Measurements from ENCODE around the gene NT5C1B. TPM values are rescaled to one million over a fixed set of nuclear protein-coding genes. Genes with fewer than 3 reads are reported as not detected.
A peak's percentile ranks its signal among the peaks of the same experiment; 100 is the strongest.
"Not testable (repeated sequence)": the region's sequence is repeated elsewhere in the genome, so short reads cannot be mapped to it uniquely, and the experiment has no call there.

NT5C1B gene
- not detected for total RNA-seq

DNA sequence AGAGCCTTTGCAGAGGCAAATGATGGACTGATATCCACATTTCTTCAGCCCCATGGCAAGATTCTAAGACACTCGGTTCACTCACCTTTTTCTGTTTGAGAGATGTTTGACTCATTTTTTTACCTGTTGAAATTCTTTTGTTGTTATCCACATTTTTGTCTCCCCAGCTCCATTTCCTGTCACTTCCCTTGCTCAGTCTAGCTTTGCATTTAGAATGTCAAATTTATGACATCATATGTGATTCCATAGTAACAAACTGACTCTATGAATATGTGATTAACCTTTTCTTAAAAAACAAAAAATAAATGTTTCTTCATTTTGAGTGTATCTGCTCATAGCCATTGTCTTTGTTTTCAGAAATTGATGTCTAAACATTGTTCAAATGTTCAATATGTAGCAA, at the start of gene NT5C1B:
Gene NT5C1B, minus strand, starts transcription at position 216 of the 400 bp plus-strand sequence. Its CDS starts 101 bp downstream, at position 115.
- DNase-seq (ENCODE audit: low spot score), result no peak
- no peak for ATAC-seq

DNA sequence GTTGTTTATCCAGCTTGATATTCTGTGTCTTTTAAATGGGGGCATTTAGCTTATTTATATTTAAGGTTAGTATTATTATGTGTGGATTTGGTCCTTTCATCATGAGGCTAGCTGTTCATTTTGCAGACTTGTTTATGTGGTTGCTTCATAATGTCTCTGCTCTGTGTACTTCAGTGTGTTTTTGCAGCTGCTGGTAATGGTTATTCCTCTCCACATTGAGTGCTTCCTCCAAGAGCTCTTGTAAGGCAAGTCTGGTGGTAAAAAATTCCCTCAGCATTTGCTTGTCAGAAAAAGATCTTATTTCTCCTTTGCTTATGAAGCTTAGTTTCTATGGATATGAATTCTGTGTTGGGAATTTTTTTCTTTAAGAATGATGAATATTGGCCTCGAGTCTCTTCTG, 47.8 kb upstream of the NT5C1B start:
- ATAC-seq (no peak), DNase-seq (ENCODE audit: low spot score) (no peak)

DNA sequence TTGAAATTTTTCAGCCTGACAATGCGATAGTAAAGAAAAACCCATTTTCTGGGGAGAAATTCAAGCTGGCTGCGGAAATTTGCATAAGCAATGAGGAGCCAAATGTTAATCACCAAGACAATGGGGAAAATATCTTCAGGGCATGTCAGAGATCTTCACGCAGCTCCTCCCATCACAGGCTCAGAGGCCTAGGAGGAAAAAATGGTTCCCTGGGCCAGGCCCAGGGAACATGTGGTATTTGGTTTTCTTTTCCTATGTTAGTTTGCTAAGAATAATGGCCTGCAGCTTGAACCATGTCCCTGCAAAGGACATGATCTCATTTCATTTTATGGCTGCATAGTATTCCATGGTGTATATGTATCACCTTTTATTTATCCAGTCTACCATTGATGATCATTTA, 43.3 kb upstream of the NT5C1B start:
- ATAC-seq; DNase-seq (ENCODE audit: low spot score): not testable (repeated sequence)

DNA sequence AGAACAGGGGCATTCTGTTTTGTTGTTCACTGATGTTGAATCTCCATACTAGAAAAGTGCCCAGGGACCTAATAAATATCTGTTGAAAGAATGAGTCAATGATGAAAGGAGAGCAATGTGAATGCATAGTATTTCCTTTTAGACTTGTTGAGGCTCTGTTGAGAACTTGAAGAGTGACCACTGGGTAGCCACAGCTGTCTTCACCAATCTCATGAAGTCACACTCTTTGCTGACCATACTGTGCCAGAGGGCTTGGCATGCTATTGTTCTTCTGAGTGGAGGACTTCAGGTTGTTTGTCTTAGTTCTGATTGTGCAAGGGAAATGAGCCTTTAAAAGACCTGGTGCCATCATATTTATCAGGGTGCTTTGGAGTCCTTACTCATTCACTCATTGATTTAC, 41.6 kb upstream of the NT5C1B start:
- DNase-seq (ENCODE audit: low spot score), result no peak

DNA sequence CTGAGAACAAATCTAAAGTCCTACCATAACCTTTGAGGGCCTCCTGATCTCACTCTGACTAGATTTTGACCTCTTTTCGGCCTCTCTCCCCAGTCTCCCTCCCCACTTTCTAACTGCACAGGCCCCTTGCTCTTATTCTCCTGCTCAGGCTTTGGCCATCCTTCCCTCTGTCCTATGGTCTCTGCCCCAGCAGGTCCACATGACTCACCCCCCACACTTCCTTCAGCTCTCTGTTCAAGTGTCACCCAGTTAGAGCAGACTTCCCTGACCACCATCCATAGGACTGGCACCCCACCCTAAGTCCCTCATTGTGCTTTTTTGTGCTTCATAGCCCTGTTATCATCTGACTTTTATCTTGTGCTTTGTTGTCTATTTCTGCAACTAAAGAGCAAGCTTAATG, 41.2 kb upstream of the NT5C1B start:
- DNase-seq (ENCODE audit: low spot score) (no peak), ATAC-seq (no peak)

More for the DNA sequence above, 41.6 kb upstream of the NT5C1B start:
- no peak for ATAC-seq

DNA sequence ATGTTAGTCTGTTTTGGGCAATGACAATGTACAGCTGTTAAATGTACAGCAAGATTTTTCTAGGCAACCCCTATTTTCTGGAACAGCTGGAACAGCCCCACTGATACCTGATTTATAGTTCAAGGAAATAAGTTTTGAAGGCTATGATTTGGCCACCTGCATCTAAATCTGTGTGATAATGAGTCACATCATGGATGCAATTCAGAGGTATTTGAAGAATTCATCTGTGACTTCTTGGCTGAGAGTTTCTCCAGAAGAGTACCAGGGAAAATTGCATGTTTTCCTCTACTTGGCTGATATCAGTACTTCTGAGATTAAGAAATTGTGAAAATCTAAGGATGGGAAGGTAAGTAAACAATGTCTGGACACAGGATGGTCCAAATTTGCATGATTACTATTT, 40.7 kb upstream of the NT5C1B start:
- ATAC-seq (no peak), DNase-seq (ENCODE audit: low spot score) (no peak)

- DNase-seq (ENCODE audit: low spot score) (no peak), ATAC-seq (no peak)
Observed at GRCh38 chr2:18626958-18627650, 37.7 kb upstream of the NT5C1B start.

DNA sequence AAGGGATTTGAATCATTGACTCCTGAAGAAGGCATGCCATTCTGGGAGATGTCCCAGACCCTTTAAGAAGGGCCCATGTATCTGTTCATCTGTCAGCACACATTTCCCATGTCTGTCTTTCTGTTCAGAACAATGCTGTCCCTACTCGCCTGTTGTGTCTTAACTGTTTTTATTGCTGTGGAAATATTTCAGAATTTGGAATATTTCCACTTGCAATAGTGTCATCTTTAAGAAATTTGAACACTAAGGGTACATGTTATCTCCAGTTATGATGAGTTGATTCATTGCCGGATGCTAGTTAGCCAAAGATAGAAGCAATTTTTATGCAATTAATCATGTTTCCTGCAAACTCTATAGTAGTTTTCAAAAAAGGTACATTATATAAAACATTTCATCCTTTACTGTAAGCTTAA, 36.9 kb upstream of the NT5C1B start:
- DNase-seq (ENCODE audit: low spot score) (no peak), ATAC-seq (no peak)

DNA sequence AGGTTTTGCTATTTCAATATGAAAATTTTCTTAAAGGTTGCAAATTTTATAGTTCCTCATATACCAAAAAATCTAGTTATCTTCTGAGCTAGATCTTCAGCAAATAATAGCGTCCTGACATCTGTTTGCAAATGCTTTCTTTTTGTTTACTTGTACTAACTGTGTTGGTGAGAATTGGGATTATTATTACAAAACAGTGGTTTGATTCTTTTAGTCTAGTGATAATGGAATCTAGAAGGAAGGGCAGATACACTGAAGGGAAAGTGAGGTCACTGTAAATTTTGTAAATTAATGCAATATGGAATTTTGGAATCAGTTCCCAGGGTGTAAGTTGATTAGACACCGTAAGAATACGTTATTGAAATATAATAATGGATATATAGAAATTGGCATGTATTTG, 36.2 kb upstream of the NT5C1B start:
- no peak for DNase-seq (ENCODE audit: low spot score)
- no peak for ATAC-seq

DNA sequence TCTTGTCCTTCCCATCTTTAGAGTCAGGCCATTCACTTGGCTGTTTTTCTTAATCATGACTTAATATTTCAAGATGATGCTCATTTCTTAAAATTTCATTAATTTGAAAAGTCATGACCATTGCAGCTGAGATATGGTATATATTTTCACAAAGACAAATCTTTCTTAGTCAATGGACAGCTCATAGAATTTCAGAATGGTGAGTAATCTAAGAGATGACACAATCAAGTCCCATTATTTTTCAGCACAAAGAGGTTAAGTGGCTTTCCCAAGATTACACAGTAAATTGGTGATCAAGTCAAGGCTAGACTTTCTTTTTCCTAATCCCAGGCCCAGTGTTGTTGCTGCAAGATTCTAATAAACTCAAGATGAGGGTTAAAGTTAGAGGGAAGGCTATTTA, 34.4 kb upstream of the NT5C1B start:
- DNase-seq (ENCODE audit: low spot score), result no peak
- ATAC-seq, result no peak

- ATAC-seq, result peak; percentile 51
- DNase-seq (ENCODE audit: low spot score), result no peak
Observed at GRCh38 chr2:18620867-18621632, 31.7 kb upstream of the NT5C1B start.

DNA sequence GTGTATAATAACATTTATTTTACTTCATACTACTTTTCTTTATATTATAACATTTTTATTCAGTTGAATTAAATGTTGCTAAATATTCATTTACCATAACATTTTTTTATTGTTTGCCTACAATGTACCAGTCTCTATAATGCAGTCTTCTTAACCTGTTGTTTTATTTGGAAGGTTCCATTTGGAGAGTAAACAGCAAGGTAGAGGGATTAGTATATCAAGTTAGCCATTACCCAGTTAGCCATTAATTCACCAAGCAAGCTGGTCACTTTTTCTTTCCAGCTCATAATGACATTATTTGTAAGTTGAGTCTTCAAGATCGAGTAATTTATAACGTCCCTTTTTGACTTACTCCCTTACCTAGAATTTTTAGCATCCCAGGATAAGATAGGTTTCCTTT, 29.7 kb upstream of the NT5C1B start:
- ATAC-seq, result peak; percentile 83
- no peak for DNase-seq (ENCODE audit: low spot score)

- no peak for DNase-seq (ENCODE audit: low spot score)
- ATAC-seq, result no peak
Observed at GRCh38 chr2:18614041-18614440, 24.7 kb upstream of the NT5C1B start.

DNA sequence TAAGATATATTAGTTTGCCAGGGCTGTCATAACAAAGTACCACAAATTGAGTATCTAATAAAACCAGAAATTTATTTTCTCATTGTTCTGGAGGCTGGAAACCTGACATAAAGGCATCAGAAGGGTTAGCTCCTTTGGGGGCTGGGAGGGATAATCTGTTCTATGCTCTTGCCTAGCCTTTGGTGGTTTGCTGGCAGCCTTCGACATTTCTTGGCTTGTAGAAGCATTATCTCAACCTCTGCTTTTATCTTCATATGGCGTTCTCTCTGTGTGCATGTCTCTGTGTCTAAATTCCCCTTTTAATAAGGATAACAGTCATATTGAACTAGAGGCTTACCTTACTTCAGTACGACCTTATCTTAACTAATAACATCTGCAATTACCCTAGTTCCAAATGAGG, 22.8 kb upstream of the NT5C1B start:
- DNase-seq (ENCODE audit: low spot score), result no peak
- no peak for ATAC-seq

DNA sequence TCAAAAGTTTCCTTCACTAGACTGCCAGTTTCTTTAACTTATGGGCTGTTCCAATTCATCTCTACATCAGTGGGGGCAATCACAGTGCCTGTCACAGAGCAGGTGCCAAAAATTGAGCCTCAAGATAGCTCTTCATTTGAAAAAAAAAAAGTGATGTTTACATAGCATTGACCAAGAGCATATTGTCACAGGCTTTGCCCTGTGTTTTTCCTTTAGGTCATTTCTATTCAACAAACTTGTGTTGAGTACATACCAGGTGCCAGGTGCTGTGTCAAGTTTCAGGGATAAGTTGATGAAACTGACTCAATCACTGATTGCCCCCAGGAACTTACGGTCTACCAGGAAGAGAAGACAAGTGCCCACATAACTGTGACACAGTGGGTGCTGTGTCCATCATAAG, 22.2 kb upstream of the NT5C1B start:
- ATAC-seq (peak; percentile 85), DNase-seq (ENCODE audit: low spot score) (no peak)

- DNase-seq (ENCODE audit: low spot score), result no peak
- peak; percentile 73 for ATAC-seq
Observed at GRCh38 chr2:18611184-18611583, 21.8 kb upstream of the NT5C1B start.

DNA sequence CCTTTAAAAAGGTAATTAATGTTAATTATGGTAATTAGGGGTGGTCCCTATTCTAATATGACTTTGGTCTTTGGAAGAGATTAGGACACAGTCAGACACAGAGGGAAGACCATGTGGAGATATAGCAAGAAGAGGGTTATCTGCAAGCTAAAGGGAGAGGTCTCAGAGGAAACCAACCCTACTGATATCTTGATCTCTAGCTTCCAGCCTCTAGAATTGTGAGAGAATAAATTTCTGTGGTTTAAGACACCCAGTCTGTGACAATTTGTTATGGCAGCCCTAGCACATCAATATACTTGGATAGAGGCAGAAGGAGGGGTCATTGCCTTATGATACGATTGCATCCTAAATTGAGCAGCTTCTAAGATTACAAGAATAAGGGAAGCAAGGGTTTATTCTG, 21.3 kb upstream of the NT5C1B start:
- ATAC-seq, result no peak
- no peak for DNase-seq (ENCODE audit: low spot score)

- no peak for DNase-seq (ENCODE audit: low spot score)
- ATAC-seq, result no peak
Observed at GRCh38 chr2:18610090-18610489, 20.7 kb upstream of the NT5C1B start.

- DNase-seq (ENCODE audit: low spot score) (no peak), ATAC-seq (no peak)
Observed at GRCh38 chr2:18605115-18605514, 15.7 kb upstream of the NT5C1B start.

DNA sequence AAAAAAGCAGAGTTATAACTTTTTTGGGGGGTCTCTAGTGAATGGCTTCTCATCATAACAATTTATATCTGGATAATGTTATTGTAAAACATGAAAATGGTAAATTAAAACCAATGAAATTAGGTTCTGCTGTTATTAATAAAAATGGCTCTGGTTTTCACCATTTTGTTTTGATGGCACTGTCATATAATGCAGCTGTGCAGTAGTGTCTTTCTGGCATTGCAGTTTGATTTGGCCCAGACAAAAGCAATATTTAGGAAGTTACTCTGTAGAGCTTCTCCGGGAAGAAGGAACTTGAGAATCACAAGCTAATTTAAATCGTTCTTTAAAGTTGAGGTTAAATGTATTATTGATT, 15.1 kb upstream of the NT5C1B start:
- ATAC-seq, result no peak
- no peak for DNase-seq (ENCODE audit: low spot score)

DNA sequence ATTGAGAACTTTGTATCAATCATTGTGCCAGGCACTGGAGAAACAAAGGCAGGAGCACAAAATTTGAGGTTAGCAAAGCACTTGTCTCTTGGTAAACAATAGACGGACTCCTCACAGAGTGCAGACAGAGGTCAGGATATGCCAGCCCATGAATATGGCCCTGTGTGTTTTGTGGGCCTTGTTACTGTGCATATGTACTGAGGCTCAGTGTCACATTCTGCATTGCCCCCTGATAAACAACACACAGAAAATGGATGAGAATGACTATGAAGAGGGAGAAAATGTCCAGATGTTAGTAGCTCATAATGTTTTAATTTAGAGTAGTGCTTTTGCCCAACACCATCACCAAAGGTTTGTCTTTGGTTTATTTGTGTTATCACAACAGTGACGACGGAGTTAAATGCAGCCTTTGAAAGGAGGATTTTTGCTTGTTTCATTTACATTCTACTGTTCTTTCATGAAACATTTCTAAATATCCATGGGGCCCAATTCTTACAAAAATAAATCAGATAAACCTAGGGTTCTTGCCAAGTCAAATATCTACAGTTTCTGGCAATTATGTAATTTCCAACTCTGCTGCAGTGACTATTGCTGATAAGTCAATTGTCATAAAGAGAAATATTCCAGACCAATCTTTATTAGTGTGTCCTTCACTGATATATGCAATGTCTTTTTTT, 14.6 kb upstream of the NT5C1B start:
- DNase-seq (ENCODE audit: low spot score) (no peak), ATAC-seq (peak; percentile 26)

- ATAC-seq, result peak; percentile 54
- no peak for DNase-seq (ENCODE audit: low spot score)
Observed at GRCh38 chr2:18602298-18602697, 12.9 kb upstream of the NT5C1B start.
